Hematopoietic multipotent progenitor cell treated with erythropoietin and hydrocortisone succinate and interleukin-3 and kit ligand, for 15 days (in vitro differentiated cells): ENCODE measurements around the gene ZNF592.
A peak's percentile ranks its signal among the peaks of the same experiment; 100 is the strongest.
"Not testable (repeated sequence)": the region's sequence is repeated elsewhere in the genome, so short reads cannot be mapped to it uniquely, and the experiment has no call there.

Experiments used
- DNase-seq: peaks from one replicate; pipeline ENCODE4 v3.0.0-alpha.2; 2015; ENCODE audit warnings: low spot score

The ZNF592 gene

GRCh38 chr15:84749111-84749991, 959 bp downstream of the ZNF592 start:
- peak; percentile 50 for DNase-seq

- no peak for DNase-seq
These were observed 2.2 kb downstream of the ZNF592 start for GRCh38 chr15:84750583-84751092.

GRCh38 chr15:84751721-84752120, 3.3 kb downstream of the ZNF592 start:
- not testable (repeated sequence) for DNase-seq

- DNase-seq = no peak
These were observed 3.8 kb downstream of the ZNF592 start for GRCh38 chr15:84752195-84752594.

GRCh38 chr15:84752700-84753099, 4.3 kb downstream of the ZNF592 start:
- DNase-seq = no peak

GRCh38 chr15:84754889-84755288, 6.5 kb downstream of the ZNF592 start:
- not testable (repeated sequence) for DNase-seq

- no peak for DNase-seq
These were observed 7.5 kb downstream of the ZNF592 start for GRCh38 chr15:84755736-84756527.

GRCh38 chr15:84759018-84759417, 10.6 kb downstream of the ZNF592 start:
- no peak for DNase-seq

GRCh38 chr15:84760219-84760618, 11.8 kb downstream of the ZNF592 start:
- no peak for DNase-seq

- DNase-seq = no peak
These were observed 13.3 kb downstream of the ZNF592 start for GRCh38 chr15:84761607-84762131.

GRCh38 chr15:84762840-84763572, 14.6 kb downstream of the ZNF592 start:
- no peak for DNase-seq

GRCh38 chr15:84764585-84764984, 16.2 kb downstream of the ZNF592 start:
- DNase-seq = no peak

GRCh38 chr15:84764989-84765388, 16.6 kb downstream of the ZNF592 start:
- no peak for DNase-seq

GRCh38 chr15:84765675-84766074, 17.3 kb downstream of the ZNF592 start:
- no peak for DNase-seq

GRCh38 chr15:84766461-84767035, 18.2 kb downstream of the ZNF592 start:
- no peak for DNase-seq

- DNase-seq = no peak
These were observed 23.6 kb downstream of the ZNF592 start for GRCh38 chr15:84772031-84772430.

- DNase-seq = no peak
These were observed 24.1 kb downstream of the ZNF592 start for GRCh38 chr15:84772467-84772866.

- no peak for DNase-seq
These were observed 25.3 kb downstream of the ZNF592 start for GRCh38 chr15:84773716-84774115.

- no peak for DNase-seq
These were observed 27.6 kb downstream of the ZNF592 start for GRCh38 chr15:84775867-84776449.

- DNase-seq = no peak
These were observed 29.8 kb downstream of the ZNF592 start for GRCh38 chr15:84778194-84778593.

- DNase-seq = no peak
These were observed 32.1 kb downstream of the ZNF592 start for GRCh38 chr15:84780492-84780891.
